MM.1S (cell line): ENCODE measurements around the gene TGFBI.

Experiments
- EZH2phosphoT487 ChIP-seq: fragments of 300-600 bp; sonication (generic); IDR thresholded peaks from 2 replicates; pipeline ENCODE4 v1.6.1; 2018; ENCODE audit warnings: antibody characterized with exemption, low read length
- TF ChIP-seq, protein P1 (sequence below): fragments of 300-600 bp; sonication (generic); IDR thresholded peaks from 2 replicates; pipeline ENCODE4 v1.5.1; 2016; ENCODE audit warnings: antibody characterized with exemption, low read length, mixed read lengths

DNA sequence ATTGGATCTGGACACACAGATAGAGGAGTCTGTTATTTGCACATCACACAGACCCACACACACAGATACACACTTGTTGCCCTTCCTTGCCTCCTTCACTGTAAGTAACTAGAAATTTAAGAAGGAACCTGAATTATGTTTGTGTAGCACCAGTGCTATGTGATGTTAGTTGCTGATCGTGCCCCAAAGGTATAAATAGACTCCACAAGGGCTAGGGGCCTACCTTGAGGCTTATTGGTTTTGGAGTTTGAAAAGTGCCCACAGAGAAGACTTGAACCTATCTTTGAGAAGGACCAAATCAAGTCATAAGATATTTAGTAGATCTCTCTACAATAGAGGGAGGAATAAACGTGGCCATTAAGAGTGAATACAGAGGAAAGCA is 8.8 kb upstream of the TGFBI start:
- no peak for TF ChIP-seq EZH2phosphoT487
- TF ChIP-seq, protein P1, sequence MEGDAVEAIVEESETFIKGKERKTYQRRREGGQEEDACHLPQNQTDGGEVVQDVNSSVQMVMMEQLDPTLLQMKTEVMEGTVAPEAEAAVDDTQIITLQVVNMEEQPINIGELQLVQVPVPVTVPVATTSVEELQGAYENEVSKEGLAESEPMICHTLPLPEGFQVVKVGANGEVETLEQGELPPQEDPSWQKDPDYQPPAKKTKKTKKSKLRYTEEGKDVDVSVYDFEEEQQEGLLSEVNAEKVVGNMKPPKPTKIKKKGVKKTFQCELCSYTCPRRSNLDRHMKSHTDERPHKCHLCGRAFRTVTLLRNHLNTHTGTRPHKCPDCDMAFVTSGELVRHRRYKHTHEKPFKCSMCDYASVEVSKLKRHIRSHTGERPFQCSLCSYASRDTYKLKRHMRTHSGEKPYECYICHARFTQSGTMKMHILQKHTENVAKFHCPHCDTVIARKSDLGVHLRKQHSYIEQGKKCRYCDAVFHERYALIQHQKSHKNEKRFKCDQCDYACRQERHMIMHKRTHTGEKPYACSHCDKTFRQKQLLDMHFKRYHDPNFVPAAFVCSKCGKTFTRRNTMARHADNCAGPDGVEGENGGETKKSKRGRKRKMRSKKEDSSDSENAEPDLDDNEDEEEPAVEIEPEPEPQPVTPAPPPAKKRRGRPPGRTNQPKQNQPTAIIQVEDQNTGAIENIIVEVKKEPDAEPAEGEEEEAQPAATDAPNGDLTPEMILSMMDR, result no peak
